Hepatocyte (in vitro differentiated cells): Measurements from ENCODE around the gene NOD2.

Experiments used
- CTCF ChIP-seq: fragments of 200-600 bp; sonication (generic); IDR thresholded peaks from 2 replicates; pipeline ENCODE4 v1.5.1; 2016; ENCODE audit warnings: antibody characterized with exemption, mild to moderate bottlenecking; ENCODE audit not compliant: poor library complexity
- EZH2 ChIP-seq: fragments of 200-600 bp; sonication (generic); IDR thresholded peaks from 2 replicates; pipeline ENCODE4 v1.6.1; 2016; ENCODE audit warnings: antibody characterized with exemption, mild to moderate bottlenecking, borderline replicate concordance
- EZH2phosphoT487 ChIP-seq: fragments of 200-600 bp; sonication (generic); IDR thresholded peaks from one replicate; pipeline ENCODE4 v1.6.1; 2018; ENCODE audit warnings: antibody characterized with exemption, mild to moderate bottlenecking, low read depth, moderate library complexity; ENCODE audit not compliant: unreplicated experiment, severe bottlenecking

- TF ChIP-seq CTCF = no peak
- TF ChIP-seq EZH2 = no peak
- TF ChIP-seq EZH2phosphoT487 = no peak
Measured at GRCh38 chr16:50709980-50710379, 16.6 kb downstream of the NOD2 start.
